Neural cell (in vitro differentiated cells): Measurements from ENCODE around the gene B4GALT4. TPM values are rescaled to one million over a fixed set of nuclear protein-coding genes. Genes with fewer than 3 reads are reported as not detected.

ENCODE experiments used
- H2AFZ ChIP-seq: fragments of 200-600, 300-800 bp; sonication (generic), shearing (Covaris generic); 2 replicates; pipeline ENCODE4 v1.6.0; 2014; ENCODE audit warnings: low read depth, mild to moderate bottlenecking, antibody characterized with exemption, low read length, moderate library complexity
- H3F3A ChIP-seq: fragments of 200-600 bp; shearing (Covaris generic); 2 replicates; pipeline ENCODE4 v1.6.1; 2016; ENCODE audit warnings: mild to moderate bottlenecking, moderate library complexity, mixed read lengths, antibody characterized with exemption, low read length; ENCODE audit not compliant: insufficient read depth, poor library complexity, severe bottlenecking
- H3K27ac ChIP-seq: fragments of 200-600, 300-800 bp; sonication (generic), shearing (Covaris generic); 2 replicates; pipeline ENCODE4 v1.5.1; 2014; ENCODE audit warnings: mild to moderate bottlenecking, low read length, moderate library complexity
- H3K27me3 ChIP-seq: fragments of 300-800, 200-600 bp; sonication (generic), shearing (Covaris generic); 2 replicates; pipeline ENCODE4 v1.6.0; 2014; ENCODE audit warnings: mild to moderate bottlenecking, low read depth, low read length, moderate library complexity; ENCODE audit not compliant: insufficient read depth
- H3K36me3 ChIP-seq: fragments of 300-800, 200-600 bp; sonication (generic), shearing (Covaris generic); 2 replicates; pipeline ENCODE4 v1.5.1; 2014; ENCODE audit warnings: mild to moderate bottlenecking, antibody characterized with exemption, low read length, moderate library complexity; ENCODE audit not compliant: insufficient read depth
- H3K4me2 ChIP-seq: fragments of 300-800, 200-600 bp; sonication (generic), shearing (Covaris generic); 2 replicates; pipeline ENCODE4 v1.6.0; 2014; ENCODE audit warnings: mild to moderate bottlenecking, low read length
- H3K4me3 ChIP-seq: fragments of 300-800, 200-600 bp; sonication (generic), shearing (Covaris generic); 2 replicates; pipeline ENCODE4 v1.5.1; 2014; ENCODE audit warnings: mild to moderate bottlenecking, low read length, moderate library complexity
- H3K79me2 ChIP-seq: fragments of 200-600 bp; shearing (Covaris generic); replicated peaks from 2 replicates; pipeline ENCODE4 v1.6.0; 2014; ENCODE audit warnings: mild to moderate bottlenecking, low read length, moderate library complexity; ENCODE audit not compliant: insufficient read depth
- H3K9ac ChIP-seq: fragments of 300-800, 200-600 bp; sonication (generic), shearing (Covaris generic); 2 replicates; pipeline ENCODE4 v1.6.1; 2016; ENCODE audit warnings: mild to moderate bottlenecking, low read length, mixed read lengths
- H3K9me2 ChIP-seq: fragments of 200-600 bp; shearing (Covaris generic); 2 replicates; pipeline ENCODE4 v1.6.1; 2016; ENCODE audit warnings: mild to moderate bottlenecking, low read length, mixed read lengths; ENCODE audit not compliant: insufficient read depth
- H3K9me3 ChIP-seq: fragments of 200-600, 300-800 bp; sonication (generic), shearing (Covaris generic); 2 replicates; pipeline ENCODE4 v1.6.1; 2016; ENCODE audit warnings: mild to moderate bottlenecking, mixed run types, low read length, moderate library complexity, mixed read lengths
- H4K20me1 ChIP-seq: fragments of 200-600 bp; shearing (Covaris generic); 2 replicates; pipeline ENCODE4 v1.6.1; 2016; ENCODE audit warnings: mild to moderate bottlenecking, mixed run types; ENCODE audit not compliant: insufficient read depth
- CTCF ChIP-seq: fragments of 450-650 bp; IDR thresholded peaks from 2 replicates; pipeline ENCODE4 v1.5.1; 2014; ENCODE audit warnings: antibody characterized with exemption, mild to moderate bottlenecking, moderate library complexity; ENCODE audit not compliant: poor library complexity, severe bottlenecking
- EP300 ChIP-seq: fragments of 450-650 bp; conservative IDR thresholded peaks from 2 replicates; pipeline ENCODE4 v1.6.1; 2014; ENCODE audit warnings: antibody characterized with exemption, mild to moderate bottlenecking, moderate library complexity; ENCODE audit not compliant: poor library complexity, severe bottlenecking
- EZH2 ChIP-seq: fragments of 200-600, 300-800 bp; shearing (Covaris generic), sonication (generic); IDR thresholded peaks from 2 replicates; pipeline ENCODE4 v1.6.1; 2014; ENCODE audit warnings: antibody characterized with exemption, low read length, borderline replicate concordance, mild to moderate bottlenecking; ENCODE audit not compliant: insufficient read depth, poor library complexity, severe bottlenecking
- MXI1 ChIP-seq: fragments of 450-650 bp; conservative IDR thresholded peaks from 2 replicates; pipeline ENCODE4 v1.6.1; 2014; ENCODE audit warnings: antibody characterized with exemption, mild to moderate bottlenecking; ENCODE audit not compliant: poor library complexity, severe bottlenecking
- POLR2AphosphoS5 ChIP-seq: IDR thresholded peaks from 2 replicates; pipeline ENCODE4 v1.6.1; 2012
- RAD21 ChIP-seq: fragments of 450-650 bp; conservative IDR thresholded peaks from 2 replicates; pipeline ENCODE4 v1.6.1; 2014; ENCODE audit warnings: antibody characterized with exemption, mild to moderate bottlenecking, moderate library complexity
- REST ChIP-seq: IDR thresholded peaks from 2 replicates; pipeline ENCODE4 v1.6.1; 2012; ENCODE audit warnings: borderline replicate concordance
- SMC3 ChIP-seq: fragments of 450-650 bp; conservative IDR thresholded peaks from 2 replicates; pipeline ENCODE4 v1.6.1; 2014; ENCODE audit warnings: antibody characterized with exemption, mild to moderate bottlenecking, moderate library complexity; ENCODE audit not compliant: poor library complexity
- TAF1 ChIP-seq: IDR thresholded peaks from 2 replicates; pipeline ENCODE4 v1.6.1; 2012; ENCODE audit warnings: low read depth
- polyA plus RNA-seq: library from polyadenylated mRNA; depleted of rRNA; stranded (reverse); fragments of >200 nt; gene quantifications from 2 replicates; pipeline ENCODE4 v1.2.3, GENCODE V29; 2014

The B4GALT4 gene
- polyA plus RNA-seq, 1 donor from 2014 or later, result 11.8 TPM

GRCh38 chr3:119223511-119223910, 17.2 kb downstream of the B4GALT4 start (continued):
- no peak for TF ChIP-seq POLR2AphosphoS5

- H2AFZ ChIP-seq, result no peak overlapping the region
- TF ChIP-seq SMC3 (no peak), MXI1 (no peak), EP300 (no peak), POLR2AphosphoS5 (no peak), REST (no peak), TAF1 (no peak), CTCF (no peak), RAD21 (no peak), EZH2 (no peak)
- H3K36me3 ChIP-seq, result no peaks in the 10 kb centered on the region
- no peak overlapping the region for H3K4me3 ChIP-seq
- H3K4me2 ChIP-seq, result no peak overlapping the region
- H3K79me2 ChIP-seq, result no peaks in the 10 kb centered on the region
- H3K9me2 ChIP-seq, result no peaks in the 10 kb centered on the region
- H3K27ac ChIP-seq, result no peak overlapping the region
- no peaks in the 10 kb centered on the region for H4K20me1 ChIP-seq
- no peaks in the 10 kb centered on the region for H3F3A ChIP-seq
- H3K27me3 ChIP-seq, result no peaks in the 10 kb centered on the region
- no peak overlapping the region for H3K9ac ChIP-seq
- H3K9me3 ChIP-seq, result no peaks in the 10 kb centered on the region
Observed at GRCh38 chr3:119222391-119222790, 18.3 kb downstream of the B4GALT4 start.

- Histone ChIP-seq H2AFZ (no peak overlapping the region), H4K20me1 (no peaks in the 10 kb centered on the region), H3K9ac (no peak overlapping the region), H3K27ac (no peak overlapping the region), H3F3A (no peaks in the 10 kb centered on the region), H3K9me3 (no peaks in the 10 kb centered on the region), H3K4me3 (no peak overlapping the region), H3K79me2 (no peaks in the 10 kb centered on the region), H3K9me2 (no peaks in the 10 kb centered on the region), H3K4me2 (no peak overlapping the region), H3K27me3 (no peaks in the 10 kb centered on the region), H3K36me3 (no peaks in the 10 kb centered on the region)
- no peak for TF ChIP-seq MXI1
- TF ChIP-seq EP300, result no peak
- no peak for TF ChIP-seq EZH2
- TF ChIP-seq CTCF, result no peak
- TF ChIP-seq TAF1, result no peak
- no peak for TF ChIP-seq RAD21
- TF ChIP-seq POLR2AphosphoS5, result no peak
- no peak for TF ChIP-seq REST
- TF ChIP-seq SMC3, result no peak
Observed at GRCh38 chr3:119221779-119222320, 18.8 kb downstream of the B4GALT4 start.
